ENCODE data around the gene CLEC3B.

The CLEC3B gene

DNA sequence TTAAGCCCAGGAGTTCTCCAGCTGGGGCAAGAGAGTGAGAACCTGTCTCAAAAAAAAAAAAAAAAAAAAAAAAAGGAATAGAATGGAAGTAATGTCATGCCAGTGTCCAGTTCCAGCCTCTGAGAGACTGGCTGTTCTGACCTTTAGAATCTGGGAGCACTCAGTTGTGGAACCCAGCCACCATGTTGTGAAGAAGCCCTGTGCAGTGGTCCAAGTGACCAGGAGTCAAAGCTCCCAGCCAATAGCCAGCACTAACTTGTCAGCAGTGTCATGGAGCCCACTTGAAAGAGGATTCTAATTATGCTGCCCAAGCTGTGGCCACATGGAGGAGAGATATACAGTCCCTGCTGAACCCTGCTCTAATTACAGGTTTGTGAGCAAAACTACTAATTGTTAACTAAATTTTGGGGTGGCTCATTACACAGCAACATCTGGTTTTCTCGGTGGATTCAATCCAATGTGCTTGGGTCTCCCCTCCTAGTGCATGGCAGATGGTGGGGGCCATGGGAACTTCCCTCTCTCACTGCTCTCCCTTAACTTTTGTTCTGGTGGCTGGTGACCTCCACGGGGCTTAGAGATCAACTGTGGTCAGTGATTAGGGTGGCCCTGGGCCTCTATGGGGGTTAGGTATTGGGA lies 55.5 kb downstream of the CLEC3B start:
- TF ChIP-seq, protein P1, sequence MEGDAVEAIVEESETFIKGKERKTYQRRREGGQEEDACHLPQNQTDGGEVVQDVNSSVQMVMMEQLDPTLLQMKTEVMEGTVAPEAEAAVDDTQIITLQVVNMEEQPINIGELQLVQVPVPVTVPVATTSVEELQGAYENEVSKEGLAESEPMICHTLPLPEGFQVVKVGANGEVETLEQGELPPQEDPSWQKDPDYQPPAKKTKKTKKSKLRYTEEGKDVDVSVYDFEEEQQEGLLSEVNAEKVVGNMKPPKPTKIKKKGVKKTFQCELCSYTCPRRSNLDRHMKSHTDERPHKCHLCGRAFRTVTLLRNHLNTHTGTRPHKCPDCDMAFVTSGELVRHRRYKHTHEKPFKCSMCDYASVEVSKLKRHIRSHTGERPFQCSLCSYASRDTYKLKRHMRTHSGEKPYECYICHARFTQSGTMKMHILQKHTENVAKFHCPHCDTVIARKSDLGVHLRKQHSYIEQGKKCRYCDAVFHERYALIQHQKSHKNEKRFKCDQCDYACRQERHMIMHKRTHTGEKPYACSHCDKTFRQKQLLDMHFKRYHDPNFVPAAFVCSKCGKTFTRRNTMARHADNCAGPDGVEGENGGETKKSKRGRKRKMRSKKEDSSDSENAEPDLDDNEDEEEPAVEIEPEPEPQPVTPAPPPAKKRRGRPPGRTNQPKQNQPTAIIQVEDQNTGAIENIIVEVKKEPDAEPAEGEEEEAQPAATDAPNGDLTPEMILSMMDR (IDR thresholded peaks at IDR 0.05) = no peak
- Mint-ChIP-seq H3K4me1 (no peaks in the 10 kb centered on the region), H3K27ac (no peak overlapping the region), H3K9me3 (no peaks in the 10 kb centered on the region), H3K27me3 (ENCODE audit: low read depth, poor library complexity) (peaks cover 3% of the 10 kb centered on the region), H3K4me3 (no peak overlapping the region), H3K36me3 (ENCODE audit: low read depth) (no peaks in the 10 kb centered on the region)
- no peak for DNase-seq

DNA sequence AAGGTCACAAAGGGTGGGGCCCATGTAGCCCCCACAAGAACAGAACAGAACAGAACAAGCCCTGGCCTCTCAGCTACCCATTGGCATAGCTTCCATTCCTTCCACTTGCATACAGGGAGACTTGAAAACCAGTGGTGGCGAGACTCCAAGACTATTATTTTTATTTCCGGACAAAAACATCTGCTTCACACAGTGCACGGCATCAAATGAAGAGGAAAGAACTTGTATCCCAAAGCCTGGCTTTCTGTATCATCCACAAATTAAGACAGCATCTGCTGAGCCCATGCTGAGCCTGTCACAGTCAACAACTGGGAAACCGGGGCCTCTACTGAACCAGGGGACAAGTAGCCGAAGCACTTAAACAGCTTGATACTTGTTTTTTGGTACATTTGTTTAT lies 56.0 kb downstream of the CLEC3B start:
- H3K36me3 Mint-ChIP-seq (ENCODE audit: low read depth) = no peaks in the 10 kb centered on the region
- H3K4me1 Mint-ChIP-seq = no peaks in the 10 kb centered on the region
- H3K27ac Mint-ChIP-seq = no peak overlapping the region
- H3K9me3 Mint-ChIP-seq = no peaks in the 10 kb centered on the region
- DNase-seq = no peak
- H3K27me3 Mint-ChIP-seq (ENCODE audit: low read depth, poor library complexity) = peaks cover 3% of the 10 kb centered on the region
- no peak overlapping the region for H3K4me3 Mint-ChIP-seq
- TF ChIP-seq, protein P1 (IDR thresholded peaks at IDR 0.05) = no peak

DNA sequence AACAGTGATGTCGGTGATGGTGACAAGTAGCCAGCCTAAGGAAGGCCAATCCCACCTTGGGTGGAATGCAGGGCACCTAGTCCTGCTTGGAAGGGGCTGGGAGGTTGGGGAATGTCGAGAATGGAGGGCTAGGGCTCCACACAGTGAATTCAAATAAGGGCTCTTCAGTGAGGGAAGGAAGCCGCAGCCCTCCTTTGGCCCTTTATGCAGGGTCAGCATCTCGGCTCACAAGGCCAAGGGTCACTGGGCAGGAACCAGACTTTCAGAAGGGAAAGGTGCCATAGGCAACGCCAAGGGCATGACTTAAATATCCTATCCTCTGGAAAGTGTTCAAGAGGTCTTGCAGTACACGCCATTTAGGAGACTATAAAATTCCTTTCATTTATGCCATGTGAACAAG lies 56.9 kb downstream of the CLEC3B start:
- Mint-ChIP-seq H3K9me3 (no peaks in the 10 kb centered on the region), H3K27ac (no peak overlapping the region), H3K4me3 (no peak overlapping the region), H3K36me3 (ENCODE audit: low read depth) (no peaks in the 10 kb centered on the region), H3K27me3 (ENCODE audit: low read depth, poor library complexity) (peaks cover 3% of the 10 kb centered on the region), H3K4me1 (no peaks in the 10 kb centered on the region)
- TF ChIP-seq, protein P1 (IDR thresholded peaks at IDR 0.05) = no peak
- DNase-seq = no peak

DNA sequence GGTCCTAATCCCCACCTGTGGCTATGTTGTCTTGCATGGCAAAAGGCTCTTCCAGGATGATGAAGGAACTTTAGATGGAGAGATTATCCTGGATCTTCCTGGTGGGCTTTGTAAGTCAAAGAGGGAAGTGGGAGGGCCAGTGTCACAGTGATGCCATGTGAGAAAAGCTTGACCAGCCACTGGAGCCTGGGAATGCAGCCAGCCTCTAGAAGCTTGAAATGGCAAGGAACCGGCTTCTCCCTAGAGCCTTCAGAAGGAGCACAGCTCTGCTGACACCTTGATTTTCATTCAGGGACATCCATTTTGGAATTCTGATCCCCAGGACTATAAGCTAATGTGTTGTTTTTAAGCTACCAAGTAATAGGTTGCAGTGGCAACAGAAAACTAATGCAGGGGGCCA lies 58.3 kb downstream of the CLEC3B start:
- H3K36me3 Mint-ChIP-seq (ENCODE audit: low read depth) = no peaks in the 10 kb centered on the region
- H3K4me1 Mint-ChIP-seq = peaks cover 6% of the 10 kb centered on the region
- no peak overlapping the region for H3K27ac Mint-ChIP-seq
- no peak overlapping the region for H3K4me3 Mint-ChIP-seq
- no peaks in the 10 kb centered on the region for H3K9me3 Mint-ChIP-seq
- peaks cover 3% of the 10 kb centered on the region for H3K27me3 Mint-ChIP-seq (ENCODE audit: low read depth, poor library complexity)
- TF ChIP-seq, protein P1 (IDR thresholded peaks at IDR 0.05) = no peak
- DNase-seq = no peak

DNA sequence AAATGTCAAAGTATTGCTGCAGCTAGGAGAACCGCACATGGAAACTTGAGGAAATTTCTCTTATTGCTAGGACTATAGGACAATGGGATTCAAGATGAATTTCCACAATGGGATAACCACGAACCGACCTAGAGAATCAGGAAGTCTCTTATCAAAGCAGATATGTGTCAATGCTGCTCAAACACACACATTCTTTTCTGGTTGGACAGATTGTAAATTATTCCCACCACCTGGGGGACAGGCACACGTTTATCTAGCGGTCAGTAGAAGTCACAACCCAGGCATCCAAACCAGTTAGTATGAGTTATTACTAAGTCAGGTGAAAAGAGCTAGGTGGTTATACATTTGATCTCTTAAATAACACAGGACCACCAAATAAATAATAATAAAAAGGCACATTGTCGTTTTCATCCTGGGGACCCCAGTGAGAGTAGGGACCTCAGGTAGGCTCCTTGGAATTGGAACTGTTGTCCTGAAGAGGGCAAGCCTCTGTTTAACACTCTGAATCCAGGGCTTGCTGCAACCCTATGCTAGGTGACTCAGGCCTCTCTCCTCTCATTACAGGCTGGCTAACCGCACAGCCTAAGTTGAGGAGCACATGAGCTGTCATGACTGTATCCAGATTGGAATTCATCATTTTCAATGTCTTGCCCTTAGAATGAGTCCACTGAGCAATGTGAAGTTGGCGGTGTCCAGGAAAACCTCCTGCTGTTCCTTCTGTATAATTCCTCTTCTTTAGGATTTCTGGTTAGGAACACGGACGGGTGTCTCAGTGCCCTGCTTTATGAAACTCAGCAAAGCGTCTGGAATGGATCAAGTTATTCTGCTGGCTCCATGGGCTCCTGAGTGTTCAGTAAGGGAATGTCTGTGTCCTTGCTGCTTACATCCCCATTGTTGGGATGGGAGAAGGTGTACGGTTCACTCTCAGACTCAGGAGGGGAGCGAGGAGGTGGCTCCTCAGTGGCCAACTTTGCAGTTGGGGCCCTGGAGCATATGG lies 59.0 kb downstream of the CLEC3B start:
- peaks cover 6% of the 10 kb centered on the region for H3K4me1 Mint-ChIP-seq
- TF ChIP-seq, protein P1 (IDR thresholded peaks at IDR 0.05) = no peak
- H3K4me3 Mint-ChIP-seq = no peak overlapping the region
- DNase-seq = no peak
- H3K9me3 Mint-ChIP-seq = no peaks in the 10 kb centered on the region
- H3K27ac Mint-ChIP-seq = no peak overlapping the region
- peaks cover 3% of the 10 kb centered on the region for H3K27me3 Mint-ChIP-seq (ENCODE audit: low read depth, poor library complexity)
- H3K36me3 Mint-ChIP-seq (ENCODE audit: low read depth) = no peaks in the 10 kb centered on the region

Measured in nephron progenitor cell (in vitro differentiated cells).